Measurements from ENCODE around the gene FUZ. TPM values are rescaled to one million over a fixed set of nuclear protein-coding genes. Genes with fewer than 3 reads are reported as not detected.

Gene FUZ
- total and polyA plus RNA-seq, 2 donors = 16.6 to 20.9 TPM

DNA sequence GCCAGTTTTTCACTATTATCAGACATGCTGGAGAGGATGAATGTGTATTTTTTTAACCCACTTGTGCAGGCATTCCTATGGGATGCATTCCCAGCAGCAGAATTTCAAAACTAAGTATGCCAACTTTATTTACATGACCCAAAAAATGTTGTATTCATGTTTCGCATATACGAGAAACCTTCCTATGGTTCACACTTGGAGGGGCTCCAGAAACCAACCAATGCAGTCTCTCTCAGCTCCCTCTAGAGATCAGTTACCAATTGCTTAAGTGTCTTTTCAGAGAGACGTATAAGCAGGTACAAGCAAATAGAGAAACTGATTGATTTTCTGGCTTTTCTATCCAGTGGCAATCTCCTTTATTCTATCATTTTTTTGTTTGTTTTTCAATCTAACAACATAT lies 32.3 kb upstream of the FUZ start:
- Histone ChIP-seq H3K4me1 (ENCODE audit: control insufficient read depth in 2 of 2, insufficient read depth in 2 of 2, low read length in 2 of 2) (peaks cover 0 to 7% of the 10 kb centered on the region in 2 donors), H3K36me3 (ENCODE audit: control insufficient read depth in 2 of 2, insufficient read depth in 2 of 2, low read length in 1 of 2) (peaks cover 6 to 7% of the 10 kb centered on the region in 2 donors), H3K27me3 (ENCODE audit: control insufficient read depth in 2 of 2, insufficient read depth in 1 of 2, low read length in 1 of 2) (no peaks in the 10 kb centered on the region), H3K4me3 (ENCODE audit: low read length in 2 of 2) (no peak overlapping the region), H3K27ac (ENCODE audit: low read depth in 1 of 2, low read length in 1 of 2) (no peak overlapping the region), H3K9me3 (ENCODE audit: control insufficient read depth in 2 of 2, insufficient read depth in 1 of 2, low read length in 1 of 2) (peaks cover 0 to 6% of the 10 kb centered on the region in 2 donors)
- WGBS = 93% methylated on average over 3 of the region's 3 CpGs
- DNase-seq (ENCODE audit: low read depth in 6 of 9, low spot score in 9 of 9) = no peak

DNA sequence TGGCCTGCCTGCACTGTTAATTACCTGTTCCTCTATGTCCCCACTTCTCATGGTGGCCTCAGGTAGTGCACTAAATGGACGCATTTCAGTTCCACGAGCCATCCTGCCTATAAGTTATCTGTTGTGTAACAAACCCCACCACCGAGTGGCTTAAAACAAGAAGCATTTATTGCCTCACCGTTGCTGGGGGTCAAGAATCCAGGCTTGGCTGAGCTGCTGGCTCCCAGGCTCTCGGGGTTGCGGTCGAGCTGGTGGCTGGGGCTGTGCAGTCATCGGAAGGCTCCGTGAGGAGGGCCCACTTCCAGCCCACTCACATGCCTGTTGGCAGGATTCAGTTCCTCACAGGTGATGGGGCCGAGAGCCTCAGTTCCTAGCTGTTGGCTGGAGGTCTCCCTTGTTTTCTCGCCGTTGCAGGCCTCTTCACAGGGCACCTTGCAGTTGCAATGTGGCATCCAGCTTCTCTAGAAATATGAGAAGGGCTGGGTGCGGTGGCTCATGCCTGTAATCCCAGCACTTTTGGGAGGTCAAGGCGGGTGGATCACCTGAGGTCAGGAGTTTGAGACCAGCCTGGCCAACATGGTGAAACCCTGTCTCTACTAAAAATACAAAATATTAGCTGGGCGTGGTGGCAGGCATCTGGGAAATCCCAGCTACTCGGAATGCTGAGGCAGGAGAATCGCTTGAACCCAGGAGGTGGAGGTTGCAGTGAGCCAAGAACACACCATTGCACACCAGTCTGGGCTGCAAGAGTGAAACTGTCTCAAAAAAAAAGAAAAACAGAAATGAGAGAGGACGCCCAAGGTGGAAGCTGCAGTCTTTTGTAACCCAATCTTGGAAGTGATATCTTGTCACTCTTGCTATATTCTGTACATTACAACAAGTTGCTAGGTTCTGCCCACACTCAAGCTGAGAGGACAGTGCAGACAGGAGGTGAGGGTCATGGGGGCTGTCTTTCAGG lies 31.3 kb upstream of the FUZ start:
- H3K4me3 ChIP-seq (ENCODE audit: low read length in 2 of 2) = no peak overlapping the region
- no peaks in the 10 kb centered on the region for H3K27me3 ChIP-seq (ENCODE audit: control insufficient read depth in 2 of 2, insufficient read depth in 1 of 2, low read length in 1 of 2)
- peaks cover 0 to 3% of the 10 kb centered on the region in 2 donors for H3K4me1 ChIP-seq (ENCODE audit: control insufficient read depth in 2 of 2, insufficient read depth in 2 of 2, low read length in 2 of 2)
- H3K36me3 ChIP-seq (ENCODE audit: control insufficient read depth in 2 of 2, insufficient read depth in 2 of 2, low read length in 1 of 2) = peaks cover 15 to 16% of the 10 kb centered on the region in 2 donors
- WGBS = 94% methylated on average over 18 of the region's 18 CpGs
- no peak overlapping the region for H3K27ac ChIP-seq (ENCODE audit: low read depth in 1 of 2, low read length in 1 of 2)
- H3K9me3 ChIP-seq (ENCODE audit: control insufficient read depth in 2 of 2, insufficient read depth in 1 of 2, low read length in 1 of 2) = peaks cover 0 to 5% of the 10 kb centered on the region in 2 donors
- no peak for DNase-seq (ENCODE audit: low read depth in 6 of 9, low spot score in 9 of 9)

GRCh38 chr19:49843265-49843664 lies 30.2 kb upstream of the FUZ start:
- no peaks in the 10 kb centered on the region for H3K27me3 ChIP-seq (ENCODE audit: control insufficient read depth in 2 of 2, insufficient read depth in 1 of 2, low read length in 1 of 2)
- no peak overlapping the region for H3K27ac ChIP-seq (ENCODE audit: low read depth in 1 of 2, low read length in 1 of 2)
- 94% methylated on average over 3 of the region's 3 CpGs for WGBS
- H3K36me3 ChIP-seq (ENCODE audit: control insufficient read depth in 2 of 2, insufficient read depth in 2 of 2, low read length in 1 of 2) = peaks cover 25 to 27% of the 10 kb centered on the region in 2 donors
- no peak for DNase-seq (ENCODE audit: low read depth in 6 of 9, low spot score in 9 of 9)
- H3K9me3 ChIP-seq (ENCODE audit: control insufficient read depth in 2 of 2, insufficient read depth in 1 of 2, low read length in 1 of 2) = no peaks in the 10 kb centered on the region
- H3K4me3 ChIP-seq (ENCODE audit: low read length in 2 of 2) = no peak overlapping the region
- peaks cover 0 to 3% of the 10 kb centered on the region in 2 donors for H3K4me1 ChIP-seq (ENCODE audit: control insufficient read depth in 2 of 2, insufficient read depth in 2 of 2, low read length in 2 of 2)

GRCh38 chr19:49840736-49841249 lies 27.7 kb upstream of the FUZ start:
- Histone ChIP-seq H3K4me1 (ENCODE audit: control insufficient read depth in 2 of 2, insufficient read depth in 2 of 2, low read length in 2 of 2) (peaks cover 0 to under 1% of the 10 kb centered on the region in 2 donors), H3K36me3 (ENCODE audit: control insufficient read depth in 2 of 2, insufficient read depth in 2 of 2, low read length in 1 of 2) (peaks cover 49% of the 10 kb centered on the region in 2 donors), H3K4me3 (ENCODE audit: low read length in 2 of 2) (no peak overlapping the region), H3K27me3 (ENCODE audit: control insufficient read depth in 2 of 2, insufficient read depth in 1 of 2, low read length in 1 of 2) (no peaks in the 10 kb centered on the region), H3K27ac (ENCODE audit: low read depth in 1 of 2, low read length in 1 of 2) (no peak overlapping the region), H3K9me3 (ENCODE audit: control insufficient read depth in 2 of 2, insufficient read depth in 1 of 2, low read length in 1 of 2) (no peaks in the 10 kb centered on the region)
- DNase-seq (ENCODE audit: low read depth in 6 of 9, low spot score in 9 of 9) = no peak
- 96% methylated on average over 17 of the region's 17 CpGs for WGBS

- no peak for DNase-seq (ENCODE audit: low read depth in 6 of 9, low spot score in 9 of 9)
- no peaks in the 10 kb centered on the region for H3K27me3 ChIP-seq (ENCODE audit: control insufficient read depth in 2 of 2, insufficient read depth in 1 of 2, low read length in 1 of 2)
- WGBS = 93% methylated on average over 11 of the region's 11 CpGs
- no peak overlapping the region for H3K27ac ChIP-seq (ENCODE audit: low read depth in 1 of 2, low read length in 1 of 2)
- no peaks in the 10 kb centered on the region for H3K4me1 ChIP-seq (ENCODE audit: control insufficient read depth in 2 of 2, insufficient read depth in 2 of 2, low read length in 2 of 2)
- peaks cover 54% of the 10 kb centered on the region in 2 donors for H3K36me3 ChIP-seq (ENCODE audit: control insufficient read depth in 2 of 2, insufficient read depth in 2 of 2, low read length in 1 of 2)
- H3K9me3 ChIP-seq (ENCODE audit: control insufficient read depth in 2 of 2, insufficient read depth in 1 of 2, low read length in 1 of 2) = no peaks in the 10 kb centered on the region
- H3K4me3 ChIP-seq (ENCODE audit: low read length in 2 of 2) = no peak overlapping the region
Observed at GRCh38 chr19:49840321-49840720, 27.2 kb upstream of the FUZ start.

GRCh38 chr19:49839713-49840112 lies 26.6 kb upstream of the FUZ start:
- Histone ChIP-seq H3K27ac (ENCODE audit: low read depth in 1 of 2, low read length in 1 of 2) (no peak overlapping the region), H3K4me1 (ENCODE audit: control insufficient read depth in 2 of 2, insufficient read depth in 2 of 2, low read length in 2 of 2) (no peaks in the 10 kb centered on the region), H3K27me3 (ENCODE audit: control insufficient read depth in 2 of 2, insufficient read depth in 1 of 2, low read length in 1 of 2) (no peaks in the 10 kb centered on the region), H3K36me3 (ENCODE audit: control insufficient read depth in 2 of 2, insufficient read depth in 2 of 2, low read length in 1 of 2) (peaks cover 60% of the 10 kb centered on the region in 2 donors), H3K9me3 (ENCODE audit: control insufficient read depth in 2 of 2, insufficient read depth in 1 of 2, low read length in 1 of 2) (no peaks in the 10 kb centered on the region), H3K4me3 (ENCODE audit: low read length in 2 of 2) (no peak overlapping the region)
- no peak for DNase-seq (ENCODE audit: low read depth in 6 of 9, low spot score in 9 of 9)
- WGBS = 98% methylated on average over 11 of the region's 11 CpGs

GRCh38 chr19:49838885-49839588 lies 25.9 kb upstream of the FUZ start:
- WGBS = 97% methylated on average over 18 of the region's 18 CpGs
- H3K9me3 ChIP-seq (ENCODE audit: control insufficient read depth in 2 of 2, insufficient read depth in 1 of 2, low read length in 1 of 2) = no peaks in the 10 kb centered on the region
- peaks cover 66 to 67% of the 10 kb centered on the region in 2 donors for H3K36me3 ChIP-seq (ENCODE audit: control insufficient read depth in 2 of 2, insufficient read depth in 2 of 2, low read length in 1 of 2)
- H3K4me1 ChIP-seq (ENCODE audit: control insufficient read depth in 2 of 2, insufficient read depth in 2 of 2, low read length in 2 of 2) = no peaks in the 10 kb centered on the region
- H3K27me3 ChIP-seq (ENCODE audit: control insufficient read depth in 2 of 2, insufficient read depth in 1 of 2, low read length in 1 of 2) = no peaks in the 10 kb centered on the region
- no peak overlapping the region for H3K27ac ChIP-seq (ENCODE audit: low read depth in 1 of 2, low read length in 1 of 2)
- H3K4me3 ChIP-seq (ENCODE audit: low read length in 2 of 2) = no peak overlapping the region
- DNase-seq (ENCODE audit: low read depth in 6 of 9, low spot score in 9 of 9) = no peak

DNA sequence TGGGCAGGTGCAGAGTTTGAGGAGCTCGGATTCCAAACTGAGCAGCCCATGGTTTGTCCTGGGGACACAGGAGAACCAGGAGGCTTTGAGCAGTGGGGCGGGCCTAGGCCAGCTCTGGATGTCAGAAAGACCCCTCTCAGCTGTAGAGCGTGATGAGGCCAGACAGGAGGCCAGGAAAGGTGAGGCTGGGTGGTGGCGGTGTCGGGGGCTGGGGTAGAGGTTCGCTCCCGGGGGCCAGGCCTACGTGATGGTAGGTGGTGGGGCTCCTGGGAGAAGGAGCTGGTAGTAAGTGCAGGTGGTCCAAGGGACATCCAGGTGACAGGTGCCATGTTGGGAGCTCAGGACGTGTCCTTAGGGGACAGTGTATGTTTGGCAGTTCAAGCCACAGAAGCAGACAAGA lies 24.3 kb upstream of the FUZ start:
- Histone ChIP-seq H3K9me3 (ENCODE audit: control insufficient read depth in 2 of 2, insufficient read depth in 1 of 2, low read length in 1 of 2) (no peaks in the 10 kb centered on the region), H3K27me3 (ENCODE audit: control insufficient read depth in 2 of 2, insufficient read depth in 1 of 2, low read length in 1 of 2) (no peaks in the 10 kb centered on the region), H3K4me3 (ENCODE audit: low read length in 2 of 2) (no peak overlapping the region), H3K4me1 (ENCODE audit: control insufficient read depth in 2 of 2, insufficient read depth in 2 of 2, low read length in 2 of 2) (no peaks in the 10 kb centered on the region), H3K36me3 (ENCODE audit: control insufficient read depth in 2 of 2, insufficient read depth in 2 of 2, low read length in 1 of 2) (peaks cover 77 to 83% of the 10 kb centered on the region in 2 donors), H3K27ac (ENCODE audit: low read depth in 1 of 2, low read length in 1 of 2) (no peak overlapping the region)
- no peak for DNase-seq (ENCODE audit: low read depth in 6 of 9, low spot score in 9 of 9)
- 98% methylated on average over 9 of the region's 9 CpGs for WGBS

DNA sequence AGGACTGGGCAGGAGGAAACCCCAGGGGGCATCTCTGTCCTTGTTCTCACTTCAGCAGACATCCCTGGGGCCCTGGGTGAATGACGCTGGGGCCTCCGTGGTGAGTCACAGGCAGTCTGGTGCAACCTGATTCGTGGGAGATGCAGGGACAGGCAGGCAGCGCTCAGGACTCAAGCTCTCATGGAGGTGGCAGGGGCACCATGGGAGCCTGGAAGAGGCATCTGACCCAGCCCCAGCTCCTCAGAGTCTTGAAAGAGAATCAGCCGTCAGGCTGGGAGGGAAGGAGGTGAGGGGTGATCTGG lies 23.9 kb upstream of the FUZ start:
- over 99% methylated on average over 5 of the region's 5 CpGs for WGBS
- Histone ChIP-seq H3K27ac (ENCODE audit: low read depth in 1 of 2, low read length in 1 of 2) (no peak overlapping the region), H3K4me1 (ENCODE audit: control insufficient read depth in 2 of 2, insufficient read depth in 2 of 2, low read length in 2 of 2) (no peaks in the 10 kb centered on the region), H3K36me3 (ENCODE audit: control insufficient read depth in 2 of 2, insufficient read depth in 2 of 2, low read length in 1 of 2) (peaks cover 82 to 88% of the 10 kb centered on the region in 2 donors), H3K4me3 (ENCODE audit: low read length in 2 of 2) (no peak overlapping the region), H3K9me3 (ENCODE audit: control insufficient read depth in 2 of 2, insufficient read depth in 1 of 2, low read length in 1 of 2) (no peaks in the 10 kb centered on the region), H3K27me3 (ENCODE audit: control insufficient read depth in 2 of 2, insufficient read depth in 1 of 2, low read length in 1 of 2) (no peaks in the 10 kb centered on the region)
- no peak for DNase-seq (ENCODE audit: low read depth in 6 of 9, low spot score in 9 of 9)

All from thymus (tissue), 11 donors.